GM19035 (cell line): ENCODE results near the gene IGF1.
"Not testable (repeated sequence)": the region's sequence is repeated elsewhere in the genome, so short reads cannot be mapped to it uniquely, and the experiment has no call there.

Experiments
- ATAC-seq: cut with Tn5 transposase; IDR thresholded peaks from one replicate; pipeline ENCODE4 v1.9.1; 2021; ENCODE audit not compliant: unreplicated experiment

Gene IGF1

GRCh38 chr12:102390068-102390467 lies 90.3 kb downstream of the IGF1 start:
- ATAC-seq, result no peak

- ATAC-seq, result no peak
Measured at GRCh38 chr12:102388469-102388868, 91.9 kb downstream of the IGF1 start.

DNA sequence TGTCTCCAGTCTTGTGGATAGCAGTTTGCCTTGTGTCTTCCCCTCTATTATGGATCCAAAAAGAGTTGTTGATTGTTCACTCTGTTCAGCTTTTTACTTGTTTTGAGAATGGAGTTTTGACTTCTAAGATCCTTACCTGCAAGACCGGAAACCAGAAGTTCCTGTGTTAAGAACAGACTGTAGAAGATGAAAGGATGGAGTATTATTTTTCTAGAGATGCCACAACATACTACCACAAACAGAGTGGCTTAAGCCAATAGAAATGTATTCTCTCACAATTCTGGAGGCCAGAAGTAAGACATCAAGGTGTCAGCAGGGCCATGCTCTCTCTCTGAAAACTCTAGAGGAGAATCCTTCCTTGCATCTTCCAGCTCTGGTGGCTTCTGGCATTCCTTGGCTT lies 95.0 kb downstream of the IGF1 start:
- no peak for ATAC-seq

- ATAC-seq, result no peak
Measured at GRCh38 chr12:102379346-102380162, 100.8 kb downstream of the IGF1 start.

- no peak for ATAC-seq
Measured at GRCh38 chr12:102376781-102377180, 103.6 kb downstream of the IGF1 start.

GRCh38 chr12:102376181-102376747 lies 104.1 kb downstream of the IGF1 start:
- ATAC-seq, result no peak

DNA sequence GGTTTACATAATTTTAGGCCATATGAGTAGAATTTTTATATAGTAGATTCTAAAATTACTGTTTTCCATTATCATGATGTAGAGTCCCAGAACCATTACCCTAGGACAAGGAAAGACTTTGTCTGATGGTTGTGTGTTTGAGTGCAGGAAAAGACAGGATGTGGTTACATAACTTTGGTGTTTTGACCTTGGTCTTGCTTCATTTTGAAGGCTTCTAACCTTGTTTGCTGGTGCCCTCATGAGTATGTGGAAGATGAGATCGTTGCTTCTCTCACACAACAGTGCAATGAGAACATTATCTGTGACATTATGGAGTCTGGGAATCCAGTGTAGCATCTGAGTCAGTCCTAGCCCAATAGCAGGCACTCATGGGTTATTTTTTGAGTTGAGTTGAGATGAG lies 106.2 kb downstream of the IGF1 start:
- ATAC-seq, result no peak

- ATAC-seq, result no peak
Measured at GRCh38 chr12:102372087-102372486, 108.3 kb downstream of the IGF1 start.

DNA sequence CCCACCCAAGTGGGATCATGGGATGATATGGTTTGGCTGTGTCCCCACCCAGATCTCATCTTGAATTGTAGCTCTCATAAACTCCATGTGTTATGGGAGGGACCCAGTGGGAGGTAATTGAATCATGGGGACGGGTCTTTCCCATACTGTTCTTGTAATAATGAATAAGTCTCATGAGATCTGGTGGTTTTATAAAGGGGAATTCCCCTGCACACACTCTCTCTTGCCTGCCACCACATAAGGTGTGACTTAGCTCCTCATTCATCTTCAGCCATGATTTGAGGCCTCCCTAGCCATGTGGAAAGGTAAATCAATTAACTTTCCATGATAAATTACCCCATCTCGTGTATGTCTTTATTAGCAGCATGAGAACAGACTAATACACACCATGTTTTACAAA lies 109.2 kb downstream of the IGF1 start:
- ATAC-seq, result no peak

DNA sequence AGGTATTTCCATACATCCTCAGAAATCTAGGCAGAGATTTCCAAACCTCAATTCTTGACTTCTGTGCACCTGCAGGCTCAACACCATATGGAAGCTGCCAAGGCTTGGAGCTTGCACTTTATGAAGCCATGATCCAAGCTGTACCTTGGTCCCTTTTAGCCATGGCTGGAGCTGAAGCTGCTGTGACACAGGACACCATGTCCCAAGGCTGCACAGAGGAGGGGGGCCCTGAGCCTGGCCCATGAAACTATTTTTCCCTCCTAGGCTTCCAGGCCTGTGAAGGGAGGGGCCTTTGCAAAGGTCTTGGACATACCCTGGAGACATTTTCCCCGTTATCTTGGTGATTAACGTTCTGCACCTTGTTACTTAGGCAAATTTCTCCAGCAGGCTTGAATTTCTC lies 110.5 kb downstream of the IGF1 start:
- no peak for ATAC-seq

GRCh38 chr12:102365365-102365764 lies 115.0 kb downstream of the IGF1 start:
- ATAC-seq, result no peak

DNA sequence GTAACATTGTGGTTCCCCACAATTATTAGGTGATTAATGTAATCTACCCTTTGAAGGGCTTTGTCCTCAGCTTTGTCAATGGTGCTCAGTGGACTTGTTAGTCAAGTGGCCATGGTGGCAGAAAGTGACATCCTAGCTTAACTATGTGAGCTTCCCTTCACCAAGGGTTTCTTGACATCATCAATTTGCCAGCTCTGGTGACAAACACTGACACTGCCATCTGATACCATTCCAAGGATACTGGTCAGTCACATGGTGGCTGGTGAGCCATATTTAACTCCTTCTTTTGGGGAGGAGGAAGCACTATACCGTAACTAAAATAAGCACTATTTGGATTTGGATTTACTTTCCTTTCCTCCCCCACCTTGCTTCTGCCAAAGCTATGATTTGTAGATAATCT lies 115.7 kb downstream of the IGF1 start:
- no peak for ATAC-seq

GRCh38 chr12:102356690-102357089 lies 123.7 kb downstream of the IGF1 start:
- ATAC-seq, result no peak

DNA sequence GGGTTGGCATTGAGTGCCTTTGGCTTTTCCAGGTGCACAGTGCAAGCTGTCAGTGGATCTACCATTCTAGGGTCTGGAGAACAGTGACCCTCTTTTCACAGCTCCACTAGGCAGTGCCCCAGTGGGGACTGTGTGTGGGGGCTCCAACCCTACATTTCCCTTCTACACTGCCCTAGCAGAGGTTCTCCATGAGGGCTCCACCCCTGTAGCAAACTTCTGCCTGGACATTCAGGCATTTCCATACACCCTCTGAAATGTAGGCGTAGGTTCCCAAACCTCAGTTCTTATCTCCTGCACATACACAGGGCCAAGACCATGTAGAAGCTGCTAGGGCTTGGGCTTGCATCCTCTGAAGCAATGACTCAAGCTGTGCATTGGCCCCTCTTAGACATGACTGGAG lies 126.1 kb downstream of the IGF1 start:
- not testable (repeated sequence) for ATAC-seq

- no peak for ATAC-seq
Measured at GRCh38 chr12:102351322-102351721, 129.0 kb downstream of the IGF1 start.

GRCh38 chr12:102350070-102350469 lies 130.3 kb downstream of the IGF1 start:
- no peak for ATAC-seq

DNA sequence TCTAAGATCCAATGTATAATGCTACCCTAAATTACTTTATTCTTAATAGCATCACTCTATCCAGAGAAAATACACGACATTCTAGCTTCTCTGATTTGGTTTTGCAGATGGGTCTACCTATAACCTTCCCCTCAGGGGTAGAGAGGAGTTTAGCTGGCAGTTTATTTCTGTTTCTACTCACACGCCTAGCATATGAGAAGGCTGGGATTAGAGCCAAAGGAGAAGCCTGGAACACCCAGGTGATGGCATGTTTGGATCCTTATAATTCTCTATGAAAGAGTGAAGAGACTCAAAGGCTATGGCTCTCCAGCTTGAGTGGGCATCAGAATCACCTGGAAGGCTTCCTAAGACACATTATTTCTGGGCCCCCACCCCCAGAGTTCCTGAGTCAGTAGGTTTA lies 131.3 kb downstream of the IGF1 start:
- no peak for ATAC-seq

DNA sequence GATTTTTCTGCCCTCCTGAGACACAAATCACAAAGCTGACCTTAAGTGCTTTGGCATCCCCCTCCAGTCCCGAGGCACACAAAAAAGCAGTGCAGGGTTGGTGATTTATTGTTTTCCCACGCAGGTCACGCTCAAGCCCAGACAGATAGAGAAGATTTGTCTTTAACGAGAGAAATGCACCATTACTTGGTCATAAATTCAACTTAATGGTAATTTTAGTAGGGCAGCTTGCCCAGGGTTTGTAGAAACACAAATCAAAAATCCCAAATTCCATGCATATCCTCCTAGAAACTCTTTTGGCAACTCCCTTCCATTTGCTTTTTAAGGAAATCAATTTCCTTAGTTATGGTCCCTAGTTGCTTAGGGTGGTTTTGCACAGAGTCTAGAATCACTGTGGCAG lies 132.6 kb downstream of the IGF1 start:
- ATAC-seq, result no peak
